BJ (cell line): ENCODE results near the gene SZT2. TPM values are rescaled to one million over a fixed set of nuclear protein-coding genes. Genes with fewer than 3 reads are reported as not detected.

Source experiments
- CTCF ChIA-PET: fragments of 350-600 bp; formaldehyde crosslinking; extraction: SDS; loops from one replicate; lab custom pipeline; 2021; ENCODE audit warnings: antibody characterized with exemption, inconsistent platforms; lab: Yijun Ruan, JAX
- POLR2A ChIA-PET: fragments of 300-600 bp; sonication (Branson Sonifier 250); formaldehyde crosslinking; extraction: SDS; loops from one replicate; lab custom pipeline; 2021; ENCODE audit warnings: antibody characterized with exemption; lab: Charles Lee
- DNase-seq: peaks from one replicate; pipeline ENCODE4 v3.0.0-alpha.2; 2011; ENCODE audit warnings: low read depth
- H3K27me3 ChIP-seq: 2 replicates; pipeline ENCODE4 v1.6.0; 2011; ENCODE audit warnings: low read length; ENCODE audit not compliant: control insufficient read depth, insufficient read depth
- H3K36me3 ChIP-seq: 2 replicates; pipeline ENCODE4 v1.5.1; 2011; ENCODE audit warnings: low read length; ENCODE audit not compliant: control insufficient read depth, insufficient read depth
- H3K4me3 ChIP-seq: 2 replicates; pipeline ENCODE4 v1.5.1; 2011; ENCODE audit warnings: low read depth, mild to moderate bottlenecking, control low read depth, low read length
- CTCF ChIP-seq: IDR thresholded peaks from 2 replicates; pipeline ENCODE4 v1.5.1; 2011; ENCODE audit warnings: low read depth, mild to moderate bottlenecking, control low read depth, inconsistent platforms, low read length, moderate library complexity; ENCODE audit not compliant: insufficient read depth
- polyA plus RNA-seq: library from polyadenylated mRNA; depleted of rRNA; stranded (reverse); fragments of >200 nt; gene quantifications from 2 replicates; pipeline ENCODE4 v1.2.3, GENCODE V29; 2011

SZT2 gene
- polyA plus RNA-seq, 1 experiment: 12.1 TPM

DNA sequence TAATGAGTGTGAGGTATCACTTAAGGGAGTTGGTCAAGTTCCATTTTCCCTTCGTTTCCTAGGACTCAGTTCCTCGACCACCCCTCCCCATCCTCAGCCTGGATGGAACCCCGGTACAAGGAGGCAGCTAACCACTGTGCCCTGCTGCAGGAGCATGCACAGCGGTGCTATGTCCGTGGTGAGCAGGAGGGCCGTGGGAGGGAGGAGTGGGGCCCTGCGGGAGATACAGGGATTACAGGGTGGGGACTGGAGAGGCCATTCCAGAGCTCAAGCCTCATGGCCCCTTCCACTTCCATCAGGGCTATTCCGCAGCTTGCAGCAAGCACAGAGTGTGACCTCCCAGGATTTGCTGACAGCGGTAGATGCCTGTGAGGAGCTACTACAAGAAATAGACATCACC is 38.2 kb downstream of the SZT2 start:
- CTCF ChIA-PET: interaction anchor here (1.0 to 1.5 kb wide), 3 partner anchors 11 to 13 kb away, joined by 3 to 5 read pairs (median 4); no protein-coding TSS in a partner anchor
- POLR2A ChIA-PET: no interaction called here

DNA sequence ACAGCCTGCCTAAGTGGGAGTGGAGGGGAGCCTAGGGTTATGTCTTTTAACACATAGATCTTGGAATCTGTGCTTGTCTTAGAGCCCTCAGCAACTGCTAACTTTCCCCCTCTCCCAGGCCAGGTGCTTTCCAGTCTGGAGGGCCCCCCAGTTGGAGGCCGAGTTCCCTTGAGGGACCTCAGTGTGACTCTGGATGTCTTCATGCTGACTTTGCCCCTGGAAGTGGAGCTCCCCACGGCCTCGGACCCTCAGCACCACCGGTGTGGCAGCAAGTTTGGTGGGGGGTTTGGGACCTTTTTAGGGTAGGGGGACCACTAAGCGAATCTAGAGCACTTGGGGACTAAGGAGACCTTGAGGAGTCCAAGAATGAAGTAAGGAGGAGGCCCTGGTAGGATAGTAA is 41.1 kb downstream of the SZT2 start:
- no peak for TF ChIP-seq CTCF
- Histone ChIP-seq H3K4me3 (no peak overlapping the region), H3K36me3 (peaks cover 55% of the 10 kb centered on the region), H3K27me3 (no peaks in the 10 kb centered on the region)
- CTCF ChIA-PET: no interaction called here
- DNase-seq: no peak
- POLR2A ChIA-PET: no interaction called here

More for the DNA sequence above, 38.2 kb downstream of the SZT2 start:
- TF ChIP-seq CTCF: no peak
- no peak for DNase-seq
- Histone ChIP-seq H3K27me3 (no peaks in the 10 kb centered on the region), H3K4me3 (no peak overlapping the region), H3K36me3 (peaks cover 63% of the 10 kb centered on the region)

- DNase-seq: no peak
- Histone ChIP-seq H3K27me3 (no peaks in the 10 kb centered on the region), H3K36me3 (peaks cover 50% of the 10 kb centered on the region), H3K4me3 (no peak overlapping the region)
- POLR2A ChIA-PET: no interaction called here
- CTCF ChIA-PET: interaction anchor here (1.0 kb wide), 1 partner anchor 41 kb away, joined by 3 read pairs; no protein-coding TSS in a partner anchor
- no peak for TF ChIP-seq CTCF
These were observed 42.0 kb downstream of the SZT2 start for GRCh38 chr1:43431676-43432075.

DNA sequence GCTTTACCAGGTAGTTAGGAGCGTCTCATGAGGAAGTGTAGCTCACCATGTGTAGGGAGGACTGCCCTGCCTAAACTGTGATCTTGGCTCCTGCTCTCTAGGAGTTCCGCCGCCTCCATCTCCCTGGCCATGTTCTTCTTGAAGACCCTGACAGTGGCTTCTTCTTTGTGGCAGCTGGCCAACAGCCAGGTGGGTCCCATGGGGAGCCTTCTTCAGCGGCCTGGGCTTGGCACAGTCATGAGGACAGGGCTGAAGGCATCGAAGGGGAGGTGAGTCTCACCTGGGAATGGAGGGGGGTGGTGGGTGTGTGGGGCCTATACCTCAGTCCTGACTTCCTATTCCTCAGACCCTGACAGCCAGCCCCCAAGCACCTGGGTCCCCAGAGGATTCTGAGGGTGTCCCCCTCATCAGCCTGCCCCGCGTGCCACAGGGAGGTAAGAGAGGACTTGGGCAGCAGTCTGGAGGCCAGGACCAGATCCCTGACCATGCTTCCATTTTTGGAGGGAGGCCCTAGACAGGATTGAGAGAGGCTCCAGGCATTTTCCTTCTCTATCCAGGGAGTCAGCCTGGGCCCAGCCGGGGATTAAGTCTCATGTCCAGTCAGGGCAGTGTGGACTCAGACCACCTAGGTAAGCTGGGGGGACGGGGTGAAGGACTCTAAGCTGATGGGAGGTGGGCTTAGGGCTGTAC is 42.6 kb downstream of the SZT2 start:
- no peak for TF ChIP-seq CTCF
- ChIA-PET POLR2A (no interaction called here), CTCF (interaction anchor here (1.0 kb wide), 1 partner anchor 42 kb away, joined by 3 read pairs; no protein-coding TSS in a partner anchor)
- no peaks in the 10 kb centered on the region for H3K27me3 ChIP-seq
- H3K36me3 ChIP-seq: peaks cover 50% of the 10 kb centered on the region
- no peak overlapping the region for H3K4me3 ChIP-seq
- DNase-seq: no peak

DNA sequence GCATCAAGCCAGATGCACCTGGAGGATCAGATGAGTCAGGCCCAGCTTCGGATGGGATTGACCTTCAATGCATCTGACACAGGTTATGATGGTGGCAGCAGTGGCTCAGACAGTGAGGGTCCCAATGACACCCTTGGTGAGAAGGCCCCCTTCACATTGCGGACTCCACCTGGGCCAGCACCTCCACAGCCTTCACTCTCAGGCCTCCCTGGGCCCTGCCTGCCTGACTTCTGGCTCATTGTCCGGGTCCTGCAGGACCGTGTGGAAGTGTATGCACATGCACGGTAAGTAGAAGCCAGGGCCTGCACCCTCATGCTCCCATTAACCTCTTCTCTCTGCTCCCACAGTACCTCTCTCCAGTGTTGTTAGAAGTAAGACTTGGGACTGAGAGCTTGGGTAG is 43.2 kb downstream of the SZT2 start:
- Histone ChIP-seq H3K36me3 (peaks cover 48% of the 10 kb centered on the region), H3K27me3 (no peaks in the 10 kb centered on the region), H3K4me3 (no peak overlapping the region)
- TF ChIP-seq CTCF: no peak
- CTCF ChIA-PET: no interaction called here
- POLR2A ChIA-PET: no interaction called here
- no peak for DNase-seq
